Naive thymus-derived CD8-positive, alpha-beta T cell (primary cell): ENCODE measurements around the gene SORBS2. TPM values are rescaled to one million over a fixed set of nuclear protein-coding genes. Genes with fewer than 3 reads are reported as not detected.

Source experiments
- ATAC-seq, 2 donors: fragments of 150-1000 bp; cut with Tn5 transposase in 1 of 2; sonication (Bioruptor Pico), chemical (Tn5 transposase) in 1 of 2; 1 replicate in 1 of 2; 2 replicates in 1 of 2; pipeline ENCODE4 v1.10.0; 2021; ENCODE audit warnings: mild to moderate bottlenecking in 2 of 2, moderate library complexity in 2 of 2
- POLR2A ChIA-PET: fragments of 350-600 bp; sonication (Branson Sonifier 250); formaldehyde crosslinking; loops from one replicate; lab custom pipeline; 2021; ENCODE audit warnings: antibody characterized with exemption; lab: Charles Lee
- DNase-seq, 10 donors: peaks; one replicate each; pipeline versions ENCODE4 v3.0.0 to v3.0.0-alpha.2; 2020 to 2022
- H3K27ac Mint-ChIP-seq, 10 donors: one replicate each; pipeline ENCODE4 v1.8.0; 2020 to 2022; ENCODE audit warnings: mild to moderate bottlenecking in 10 of 10, mixed read lengths in 10 of 10, moderate library complexity in 4 of 10, inconsistent platforms in 1 of 10
- H3K27me3 Mint-ChIP-seq, 5 donors: one replicate each; pipeline ENCODE4 v1.8.0; 2021 to 2022; ENCODE audit warnings: mixed read lengths in 5 of 5
- H3K36me3 Mint-ChIP-seq, 3 donors: one replicate each; pipeline ENCODE4 v1.8.0; 2020 to 2022; ENCODE audit warnings: mixed read lengths in 3 of 3, mild to moderate bottlenecking in 2 of 3, inconsistent platforms in 1 of 3
- H3K4me1 Mint-ChIP-seq, 4 donors: one replicate each; pipeline ENCODE4 v1.8.0; 2021 to 2022; ENCODE audit warnings: mixed read lengths in 4 of 4
- H3K4me3 Mint-ChIP-seq, 10 donors: one replicate each; pipeline ENCODE4 v1.8.0; 2020 to 2022; ENCODE audit warnings: mild to moderate bottlenecking in 10 of 10, mixed read lengths in 10 of 10, moderate library complexity in 6 of 10, inconsistent platforms in 1 of 10
- H3K9me3 Mint-ChIP-seq, 9 donors: one replicate each; pipeline ENCODE4 v1.8.0; 2020 to 2022; ENCODE audit warnings: mixed read lengths in 9 of 9, mild to moderate bottlenecking in 3 of 9, inconsistent platforms in 1 of 9, moderate library complexity in 1 of 9
- polyA plus RNA-seq, 3 donors: library from polyadenylated mRNA; unstranded; fragments of 300-500 nt; fragmentation: Illumina TruSeq; gene quantifications; one replicate each; pipeline ENCODE4 v1.2.3, GENCODE V29; 2021
- total RNA-seq, 8 experiments: library from RNA in 2 of 8; stranded (reverse) in 2 of 8; gene quantifications; one replicate each; pipeline ENCODE4 v1.2.3 and lab custom pipeline; 2021 to 2026

The SORBS2 gene
- total and polyA plus RNA-seq, 5 experiments from 2014 or later, result 1.4 TPM; not detected in 4

DNA sequence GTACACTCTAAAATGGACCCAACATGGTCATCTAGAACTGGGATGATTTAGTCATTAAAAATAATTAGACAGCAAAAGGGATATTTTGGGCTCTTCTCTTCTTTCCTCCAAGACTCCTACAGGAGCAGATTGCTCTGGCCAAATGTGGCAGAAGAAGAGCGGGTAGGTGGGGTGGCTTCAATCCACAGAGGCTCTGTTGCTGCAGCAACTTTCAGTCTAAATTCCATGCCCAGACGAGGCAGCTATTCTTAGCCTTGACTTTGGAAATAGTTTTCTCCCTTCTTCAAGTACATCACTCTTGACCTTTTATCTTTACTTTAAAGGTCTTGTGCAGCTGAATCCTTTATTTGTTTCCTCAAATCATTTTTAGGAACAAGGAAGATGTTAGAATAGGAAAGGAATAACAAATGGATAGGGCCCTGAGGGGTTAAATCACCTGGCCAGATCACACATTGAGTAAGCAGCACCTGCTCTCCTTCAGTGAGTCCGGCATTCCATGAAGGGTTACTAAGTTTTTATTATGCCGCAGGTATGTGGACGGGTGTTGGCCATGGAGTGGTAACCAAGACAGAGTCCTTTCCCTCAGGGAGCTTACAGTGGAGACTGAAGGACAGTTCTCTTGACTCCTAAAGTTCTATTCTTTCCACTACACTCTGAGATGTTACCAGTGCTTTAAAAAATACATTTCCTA is 19.3 kb upstream of the SORBS2 start:
- Mint-ChIP-seq H3K4me3 (no peak overlapping the region), H3K27me3 (peaks cover 0 to 7% (median 3%) of the 10 kb centered on the region in 5 donors), H3K27ac (peak overlapping the region in 1 of 10 donors; percentile 3), H3K36me3 (no peaks in the 10 kb centered on the region), H3K9me3 (peaks cover 0 to 3% (median 0%) of the 10 kb centered on the region in 9 donors), H3K4me1 (no peaks in the 10 kb centered on the region)
- POLR2A ChIA-PET, result no interaction called here
- ATAC-seq, result no peak
- DNase-seq, result no peak

DNA sequence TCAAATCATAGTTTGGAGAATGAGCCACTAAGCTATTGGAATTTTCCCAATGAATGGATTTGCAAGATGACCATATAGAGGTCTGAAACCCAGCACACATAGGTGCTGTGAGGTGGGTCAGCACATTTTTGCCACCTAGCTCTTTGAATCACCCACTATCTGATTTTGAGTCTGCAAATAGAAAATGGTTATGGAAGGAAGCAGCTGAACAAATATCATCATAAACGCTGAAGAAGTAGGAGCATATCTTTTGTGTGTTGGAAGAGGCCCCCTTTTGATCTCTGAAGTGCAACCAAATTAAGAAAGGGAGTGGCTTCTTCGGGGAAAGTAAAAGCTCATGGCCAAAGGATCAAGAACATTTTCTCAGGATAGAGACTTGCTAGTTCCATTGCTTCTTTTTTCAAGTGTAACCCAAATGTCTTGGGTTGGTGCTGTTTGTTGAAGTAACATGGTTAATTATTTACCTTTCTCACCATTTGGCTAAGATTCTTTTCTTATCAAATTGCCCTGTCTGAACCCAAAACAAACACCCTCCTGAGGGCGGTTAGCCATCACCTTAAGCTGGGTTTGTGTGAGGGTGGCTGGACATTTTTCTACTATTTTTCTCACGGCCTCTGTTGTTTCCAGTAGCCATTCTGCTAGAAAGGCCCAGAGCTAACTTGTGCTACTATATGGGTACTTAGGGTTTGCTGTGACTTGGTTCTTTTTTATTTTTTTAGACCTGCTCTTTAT is 18.4 kb upstream of the SORBS2 start:
- no peak overlapping the region for H3K4me3 Mint-ChIP-seq
- peaks cover 0 to 3% (median 0%) of the 10 kb centered on the region in 9 donors for H3K9me3 Mint-ChIP-seq

DNA sequence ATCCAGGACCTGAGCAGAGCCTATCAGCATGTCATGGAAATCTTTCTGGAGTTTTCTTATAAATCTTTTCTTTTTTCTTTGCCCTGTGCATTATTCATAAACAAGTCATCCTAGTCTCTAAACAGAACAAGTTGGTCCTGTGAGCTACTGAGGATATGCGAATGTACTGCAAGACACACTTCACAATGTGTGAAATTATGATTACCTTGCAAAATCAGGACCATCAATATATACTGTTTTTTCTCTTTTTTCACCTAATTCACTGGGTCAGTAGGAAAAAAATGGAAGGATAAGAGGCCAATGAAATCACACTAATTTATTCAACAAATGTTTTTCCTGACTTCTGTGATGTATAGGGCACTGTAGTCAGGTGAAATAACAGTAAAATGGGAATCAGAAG is 14.4 kb upstream of the SORBS2 start:
- Mint-ChIP-seq H3K9me3 (peaks cover 0 to 6% (median 0%) of the 10 kb centered on the region in 9 donors), H3K36me3 (no peaks in the 10 kb centered on the region), H3K4me1 (peaks cover 0 to 1% (median 0%) of the 10 kb centered on the region in 4 donors), H3K27ac (no peak overlapping the region), H3K4me3 (no peak overlapping the region), H3K27me3 (peaks cover 0 to 13% (median 3%) of the 10 kb centered on the region in 5 donors)
- POLR2A ChIA-PET, result no interaction called here
- ATAC-seq, result no peak
- DNase-seq, result no peak

More for the DNA sequence above, 18.4 kb upstream of the SORBS2 start:
- Mint-ChIP-seq H3K27ac (no peak overlapping the region), H3K27me3 (peaks cover 0 to 7% (median 2%) of the 10 kb centered on the region in 5 donors), H3K36me3 (no peaks in the 10 kb centered on the region), H3K4me1 (no peaks in the 10 kb centered on the region)
- POLR2A ChIA-PET, result no interaction called here
- no peak for ATAC-seq
- DNase-seq, result no peak

DNA sequence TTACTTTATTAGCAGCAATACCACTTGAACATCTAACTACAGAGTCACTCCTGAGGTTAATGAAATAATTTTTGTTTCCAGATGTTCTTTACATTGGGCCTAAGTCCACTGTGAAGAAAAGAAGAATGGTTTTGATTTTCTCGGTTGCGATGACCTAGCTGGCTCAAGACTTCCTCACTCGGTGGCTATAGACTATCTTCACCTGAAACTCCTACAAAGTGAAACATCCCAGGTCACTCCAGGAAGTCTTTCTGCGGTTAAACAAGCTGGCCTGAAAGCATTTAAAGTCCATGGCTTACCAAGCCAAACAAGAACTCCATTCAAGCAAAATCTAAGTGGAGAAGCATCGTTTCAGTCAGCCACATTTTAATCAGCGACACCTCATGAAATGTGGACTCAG is 13.7 kb upstream of the SORBS2 start:
- peaks cover 0 to 13% (median 3%) of the 10 kb centered on the region in 5 donors for H3K27me3 Mint-ChIP-seq
- no peak overlapping the region for H3K4me3 Mint-ChIP-seq
- peaks cover 0 to 6% (median 0%) of the 10 kb centered on the region in 9 donors for H3K9me3 Mint-ChIP-seq
- peaks cover 0 to 1% (median 0%) of the 10 kb centered on the region in 4 donors for H3K4me1 Mint-ChIP-seq
- DNase-seq (no peak), ATAC-seq (no peak)
- POLR2A ChIA-PET, result no interaction called here
- H3K27ac Mint-ChIP-seq, result no peak overlapping the region
- H3K36me3 Mint-ChIP-seq, result no peaks in the 10 kb centered on the region

DNA sequence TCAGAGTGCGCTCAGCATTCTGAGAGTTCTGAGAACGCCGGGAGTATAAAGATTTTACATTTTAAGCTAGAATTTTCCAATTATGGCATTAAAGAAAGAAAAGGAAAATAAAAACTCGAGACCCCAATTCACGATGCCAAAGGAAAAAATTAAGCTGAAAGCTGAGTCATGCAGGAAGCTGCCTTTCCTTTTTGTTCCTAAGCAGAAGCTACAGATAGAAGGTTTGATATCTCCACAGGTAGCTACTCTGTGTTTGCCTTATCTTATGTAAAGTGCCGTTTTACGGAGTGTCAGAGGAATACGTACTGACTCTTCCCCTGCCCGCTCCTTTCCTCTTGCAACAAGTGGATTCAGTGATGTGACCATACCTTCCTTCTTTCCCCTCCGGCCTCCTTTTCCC is 10.8 kb upstream of the SORBS2 start:
- peaks cover 0 to 13% (median 2%) of the 10 kb centered on the region in 5 donors for H3K27me3 Mint-ChIP-seq
- H3K36me3 Mint-ChIP-seq, result no peaks in the 10 kb centered on the region
- H3K9me3 Mint-ChIP-seq, result peaks cover 0 to 5% (median 0%) of the 10 kb centered on the region in 9 donors
- H3K4me3 Mint-ChIP-seq, result no peak overlapping the region
- peaks cover 0 to 1% (median 0%) of the 10 kb centered on the region in 4 donors for H3K4me1 Mint-ChIP-seq
- POLR2A ChIA-PET, result no interaction called here
- no peak overlapping the region for H3K27ac Mint-ChIP-seq
- DNase-seq (no peak), ATAC-seq (no peak)

DNA sequence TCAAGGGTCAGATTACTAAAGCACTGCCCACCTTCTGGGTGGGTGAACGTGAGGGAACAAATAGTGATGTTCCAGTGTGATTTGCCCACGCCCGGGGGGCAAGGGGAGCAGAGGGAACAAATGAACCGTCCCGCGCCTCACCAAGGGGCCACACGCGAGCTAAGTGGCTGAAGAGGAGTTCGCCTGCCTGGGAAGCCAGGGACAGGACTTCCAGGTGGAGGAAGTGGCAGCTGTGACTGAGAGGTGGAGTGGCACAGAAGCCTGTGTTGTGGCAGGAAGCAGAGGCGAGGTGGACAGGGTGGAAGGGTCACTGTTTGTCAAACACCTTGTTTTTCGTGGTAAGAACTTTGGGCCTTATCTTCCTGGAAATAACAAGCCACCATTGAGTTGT is 9.0 kb upstream of the SORBS2 start:
- Mint-ChIP-seq H3K4me3 (no peak overlapping the region), H3K27me3 (peaks cover 0 to 13% (median 2%) of the 10 kb centered on the region in 5 donors), H3K9me3 (peaks cover 0 to 5% (median 0%) of the 10 kb centered on the region in 9 donors), H3K27ac (no peak overlapping the region), H3K36me3 (no peaks in the 10 kb centered on the region), H3K4me1 (peaks cover 0 to 1% (median 0%) of the 10 kb centered on the region in 4 donors)
- no peak for DNase-seq
- ATAC-seq, result no peak
- POLR2A ChIA-PET, result no interaction called here

DNA sequence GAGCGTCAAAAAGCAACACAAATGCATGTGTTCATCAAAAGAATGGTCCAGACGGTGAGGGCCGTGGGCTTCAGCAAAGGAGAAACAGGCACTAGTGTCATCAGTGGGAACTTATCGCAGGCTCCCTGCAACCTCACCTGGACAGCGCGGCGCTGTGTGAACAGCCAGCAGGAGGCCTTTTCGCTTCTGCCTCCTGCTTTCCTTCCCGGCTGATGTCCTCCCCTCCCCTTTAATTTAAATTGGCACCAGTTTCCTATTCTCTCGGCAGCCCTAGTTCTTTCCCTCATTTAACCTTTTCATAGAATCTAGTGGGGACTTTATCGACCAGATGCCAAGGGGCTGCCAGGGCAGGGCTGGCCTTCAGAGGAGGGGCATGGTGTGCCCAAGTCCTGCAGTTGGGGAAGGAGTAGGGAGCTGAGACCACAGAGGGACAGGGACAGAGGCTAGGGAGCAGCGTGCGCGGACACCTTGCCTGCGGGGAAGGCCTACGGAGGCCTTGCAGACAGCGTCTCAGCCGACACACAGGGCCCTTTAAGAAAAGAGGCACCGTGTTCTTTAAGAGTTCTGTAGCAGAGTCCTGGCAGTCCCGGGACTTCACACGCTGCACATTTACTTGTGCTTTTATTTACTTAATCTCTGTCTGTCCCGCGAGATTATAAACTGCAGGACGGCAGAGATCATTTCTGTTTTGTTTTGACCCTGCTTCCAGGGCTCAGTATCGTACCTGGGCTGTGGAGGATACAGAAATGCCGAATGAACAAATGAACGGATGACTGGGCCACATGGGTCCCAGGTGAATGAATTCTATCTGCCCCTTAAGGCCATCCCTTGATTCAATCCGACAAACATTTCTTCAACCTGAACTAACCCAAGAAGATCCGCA is 8.4 kb upstream of the SORBS2 start:
- Mint-ChIP-seq H3K27ac (no peak overlapping the region), H3K9me3 (peaks cover 0 to 5% (median 0%) of the 10 kb centered on the region in 9 donors), H3K4me3 (no peak overlapping the region), H3K27me3 (peaks cover 0 to 13% (median 2%) of the 10 kb centered on the region in 5 donors), H3K4me1 (peaks cover 0 to 1% (median 0%) of the 10 kb centered on the region in 4 donors), H3K36me3 (no peaks in the 10 kb centered on the region)
- ATAC-seq (no peak), DNase-seq (no peak)
- POLR2A ChIA-PET, result no interaction called here

DNA sequence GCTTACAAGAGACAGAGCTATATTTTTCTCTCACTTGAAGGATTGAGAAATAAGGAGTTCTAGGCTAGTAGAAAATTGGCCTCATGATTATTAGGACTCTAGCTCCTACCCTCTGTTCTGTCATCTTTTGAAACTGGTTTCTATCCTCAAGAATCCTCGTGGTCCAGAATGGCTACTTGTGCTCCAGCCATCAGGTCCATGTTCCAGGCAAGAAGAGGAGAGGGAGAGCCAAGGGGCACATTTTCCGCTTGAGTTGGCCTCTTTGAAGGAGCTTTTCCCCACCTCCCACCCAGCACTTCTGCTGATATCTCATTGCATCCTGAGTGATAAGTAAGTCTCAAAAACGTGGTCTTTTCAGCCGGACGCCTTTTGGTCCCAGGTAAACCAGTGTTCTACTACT is 7.2 kb upstream of the SORBS2 start:
- peaks cover 0 to 1% (median 0%) of the 10 kb centered on the region in 4 donors for H3K4me1 Mint-ChIP-seq
- peaks cover 0 to 23% (median 5%) of the 10 kb centered on the region in 5 donors for H3K27me3 Mint-ChIP-seq
- no peak for DNase-seq
- no peaks in the 10 kb centered on the region for H3K36me3 Mint-ChIP-seq
- ATAC-seq, result no peak
- peaks cover 0 to 9% (median 0%) of the 10 kb centered on the region in 9 donors for H3K9me3 Mint-ChIP-seq
- H3K27ac Mint-ChIP-seq, result no peak overlapping the region
- no peak overlapping the region for H3K4me3 Mint-ChIP-seq
- POLR2A ChIA-PET, result no interaction called here

DNA sequence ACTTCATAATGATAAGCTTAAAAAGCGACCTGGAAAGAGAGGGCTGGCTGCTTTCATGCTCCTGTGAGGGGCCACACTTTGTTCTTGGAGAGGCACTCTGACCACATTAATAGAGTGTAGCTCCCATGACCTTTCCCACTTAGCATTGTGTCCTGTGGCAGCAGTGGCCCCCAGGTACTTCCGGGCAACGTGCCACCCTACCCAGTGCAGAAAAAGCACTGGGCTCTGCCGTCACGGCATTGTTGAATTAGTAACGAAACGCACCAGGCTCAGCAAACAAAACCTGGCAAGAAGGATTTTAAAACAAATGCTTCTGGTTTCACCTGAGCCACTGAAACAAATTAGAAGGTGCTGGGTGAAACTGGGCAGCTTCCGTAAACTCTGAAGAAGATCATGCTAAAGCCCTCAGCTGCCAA is 5.4 kb upstream of the SORBS2 start:
- no peaks in the 10 kb centered on the region for H3K36me3 Mint-ChIP-seq
- ATAC-seq (no peak), DNase-seq (no peak)
- POLR2A ChIA-PET, result no interaction called here
- no peak overlapping the region for H3K27ac Mint-ChIP-seq
- H3K4me3 Mint-ChIP-seq, result no peak overlapping the region
- no peaks in the 10 kb centered on the region for H3K4me1 Mint-ChIP-seq
- peaks cover 4 to 29% (median 5%) of the 10 kb centered on the region in 5 donors for H3K27me3 Mint-ChIP-seq
- H3K9me3 Mint-ChIP-seq, result peaks cover 0 to 6% (median 0%) of the 10 kb centered on the region in 9 donors

DNA sequence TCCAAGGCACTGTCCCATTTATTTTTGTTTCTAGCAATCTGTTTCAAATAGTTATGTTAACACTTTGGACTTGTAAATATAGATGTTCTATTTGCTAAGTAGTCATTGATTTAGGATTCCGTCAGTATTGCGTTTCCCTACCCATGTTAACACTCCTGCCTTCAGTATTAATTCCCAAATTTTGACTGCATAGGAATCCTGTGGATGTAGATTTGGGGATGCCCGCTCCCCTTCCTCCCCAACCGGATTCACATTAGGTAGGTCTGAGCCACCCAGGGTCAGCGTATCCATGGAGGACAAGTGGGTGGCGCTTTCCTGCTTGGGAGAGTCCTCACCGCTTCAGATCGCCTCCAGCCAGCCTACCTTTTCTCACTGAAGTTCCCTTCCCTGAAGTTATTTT is 1.1 kb upstream of the SORBS2 start:
- no peak for ATAC-seq
- Mint-ChIP-seq H3K4me3 (no peak overlapping the region), H3K9me3 (peaks cover 0 to 5% (median 0%) of the 10 kb centered on the region in 9 donors)

DNA sequence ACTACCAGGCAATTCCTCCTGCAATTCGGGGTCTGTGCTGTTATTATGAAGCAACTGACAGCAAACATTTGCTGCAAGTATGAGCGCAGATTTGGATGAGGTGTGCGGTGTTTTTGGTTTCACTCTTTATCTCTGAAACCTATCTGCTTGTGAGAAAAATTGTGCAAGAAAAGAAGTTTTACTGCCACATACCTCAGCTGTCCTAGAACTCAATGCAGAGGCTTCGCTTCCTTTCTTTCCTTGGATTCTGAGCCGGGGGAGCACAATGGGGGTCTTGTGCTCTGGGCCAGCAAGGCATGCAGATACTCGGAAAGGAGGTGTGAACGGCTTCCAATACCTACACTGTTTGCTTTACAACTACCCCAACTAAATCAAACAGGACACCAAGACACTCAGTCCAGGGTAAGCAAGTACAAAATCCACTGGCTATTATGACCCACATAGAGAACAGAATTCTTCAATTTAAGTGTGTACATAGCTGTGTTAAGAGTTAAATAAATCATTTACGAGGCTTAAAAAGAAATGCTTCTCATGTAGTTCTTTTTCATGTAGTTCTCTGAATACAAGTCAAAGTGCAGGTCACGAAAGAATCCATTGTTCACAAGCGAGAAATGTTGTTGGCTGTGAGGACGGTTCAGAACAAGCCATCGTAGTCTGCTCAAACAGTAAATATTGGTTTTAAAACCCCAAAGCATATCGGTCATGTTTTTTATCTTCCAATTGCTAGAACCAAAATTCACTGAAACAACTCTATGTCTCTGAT is 1.1 kb downstream of the SORBS2 start:
- ATAC-seq (no peak), DNase-seq (no peak)
- Mint-ChIP-seq H3K36me3 (no peaks in the 10 kb centered on the region), H3K9me3 (peaks cover 0 to 5% (median 0%) of the 10 kb centered on the region in 9 donors), H3K4me3 (no peak overlapping the region), H3K27me3 (peaks cover 5 to 34% (median 10%) of the 10 kb centered on the region in 5 donors), H3K4me1 (peaks cover 0 to 8% (median 2%) of the 10 kb centered on the region in 4 donors), H3K27ac (no peak overlapping the region)
- POLR2A ChIA-PET, result no interaction called here

More for the DNA sequence above, 1.1 kb upstream of the SORBS2 start:
- H3K36me3 Mint-ChIP-seq, result no peaks in the 10 kb centered on the region
- peaks cover 0 to 8% (median 2%) of the 10 kb centered on the region in 4 donors for H3K4me1 Mint-ChIP-seq
- H3K27me3 Mint-ChIP-seq, result peaks cover 5 to 34% (median 9%) of the 10 kb centered on the region in 5 donors
- POLR2A ChIA-PET, result no interaction called here
- no peak overlapping the region for H3K27ac Mint-ChIP-seq
- no peak for DNase-seq
